HepG2 (cell line): ENCODE results near the gene ADAMTS15. TPM values are rescaled to one million over a fixed set of nuclear protein-coding genes. Genes with fewer than 3 reads are reported as not detected.

Experiments used
- ATAC-seq: fragments of 200-7000 bp; cut with Tn5 transposase; 3 replicates; pipeline ENCODE4 v1.9.1; 2020; ENCODE audit warnings: mild to moderate bottlenecking, moderate library complexity
- BruUV-seq: library from RNA; stranded (reverse); fragments of 400-500 nt; replicated peaks from 2 replicates; lab custom pipeline; 2021; lab: Mats Ljungman, UMichigan
- CTCF ChIA-PET: fragments of 300-600 bp; formaldehyde crosslinking; extraction: SDS; loops from one replicate; lab custom pipeline; 2021; ENCODE audit warnings: low total read pairs, inconsistent platforms, low intra/inter-chr PET ratio; lab: Yijun Ruan, JAX
- POLR2A ChIA-PET: fragments of 350-600 bp; sonication (Branson Sonifier 250); formaldehyde crosslinking; loops from one replicate; lab custom pipeline; 2020; ENCODE audit warnings: antibody characterized with exemption, inconsistent platforms; lab: Yijun Ruan, JAX
- DNase-seq: peaks from one replicate; pipeline ENCODE4 v3.0.0-alpha.2; 2015; ENCODE audit warnings: low spot score
- FAIRE-seq: peaks from 3 replicates; lab custom pipeline; 2011; peaks lifted over from hg19 to GRCh38; lab: Jason Lieb, UNC
- H2AFZ ChIP-seq: one replicate; pipeline ENCODE4 v1.6.1; 2011; ENCODE audit warnings: low read length, inconsistent platforms
- H3K27ac ChIP-seq: fragments of 300-600 bp; 3 replicates; pipeline ENCODE4 v1.8.0; 2011; ENCODE audit warnings: mixed run types, mild to moderate bottlenecking, mixed read lengths, low read length, inconsistent platforms; ENCODE audit not compliant: insufficient read depth; ENCODE audit errors: extremely low read length
- H3K27me3 ChIP-seq, 2 experiments: fragments of 200-600 bp in 1 of 2; 2 replicates in 1 of 2; 3 replicates in 1 of 2; pipeline versions ENCODE4 v1.6.0 to v1.8.0; 2011; ENCODE audit warnings: low read length in 2 of 2, mild to moderate bottlenecking in 2 of 2, moderate library complexity in 2 of 2, inconsistent platforms in 1 of 2; ENCODE audit not compliant: insufficient read depth in 2 of 2, control insufficient read depth in 1 of 2
- H3K36me3 ChIP-seq, 2 experiments: fragments of 200-600 bp in 1 of 2; replicated peaks in 1 of 2; 2 replicates in 1 of 2; 3 replicates in 1 of 2; pipeline versions ENCODE4 v1.5.1 to v1.8.0; 2011; ENCODE audit warnings: low read length in 2 of 2, inconsistent platforms in 1 of 2; ENCODE audit not compliant: insufficient read depth in 2 of 2, control insufficient read depth in 1 of 2
- H3K4me1 ChIP-seq: 2 replicates; pipeline ENCODE4 v1.5.1; 2012; ENCODE audit warnings: low read length, inconsistent platforms; ENCODE audit not compliant: insufficient read depth
- H3K4me2 ChIP-seq: 2 replicates; pipeline ENCODE4 v1.6.0; 2011; ENCODE audit warnings: low read depth, low read length, inconsistent platforms
- H3K4me3 ChIP-seq, 3 experiments: fragments of 200-600 bp in 1 of 3; sonication (generic), shearing (Covaris generic) in 1 of 3; replicated peaks in 1 of 3; 2 replicates each; pipeline ENCODE4 v1.5.1; 2011 to 2016; ENCODE audit warnings: low read length in 3 of 3, inconsistent platforms in 2 of 3, low read depth in 2 of 3, mild to moderate bottlenecking in 2 of 3, control low read depth in 1 of 3, mixed read lengths in 1 of 3; ENCODE audit not compliant: insufficient read depth in 1 of 3
- H3K79me2 ChIP-seq: one replicate; pipeline ENCODE4 v1.6.1; 2011; ENCODE audit warnings: low read length, inconsistent platforms; ENCODE audit not compliant: insufficient read depth
- H3K9ac ChIP-seq: 2 replicates; pipeline ENCODE4 v1.6.0; 2011; ENCODE audit warnings: mild to moderate bottlenecking, low read depth, low read length, inconsistent platforms; ENCODE audit not compliant: insufficient read depth
- H3K9me3 ChIP-seq: 2 replicates; pipeline ENCODE4 v1.5.1; 2012; ENCODE audit warnings: mild to moderate bottlenecking, low read length
- H4K20me1 ChIP-seq: 2 replicates; pipeline ENCODE4 v1.6.0; 2011; ENCODE audit warnings: inconsistent platforms, mild to moderate bottlenecking, low read length, moderate library complexity; ENCODE audit not compliant: insufficient read depth
- ARID3A ChIP-seq: IDR thresholded peaks from 2 replicates; pipeline ENCODE4 v1.6.1; 2012; ENCODE audit warnings: low read depth, low read length, improper control_type of control experiment
- CHD4 ChIP-seq: fragments of 200-600 bp; sonication (generic); IDR thresholded peaks from 2 replicates; pipeline ENCODE4 v1.7.0; 2017; ENCODE audit warnings: mild to moderate bottlenecking, low read length, borderline replicate concordance
- DNMT1 ChIP-seq: sonication (generic); formaldehyde crosslinking; IDR thresholded peaks from 2 replicates; pipeline ENCODE4 v1.5.1; 2020; ENCODE audit warnings: mild to moderate bottlenecking, missing genetic modification reagents
- IKZF4 ChIP-seq: sonication (generic); formaldehyde crosslinking; IDR thresholded peaks from 2 replicates; pipeline ENCODE4 v1.5.1; 2020; ENCODE audit warnings: borderline replicate concordance, mild to moderate bottlenecking, low read depth, missing genetic modification reagents; ENCODE audit errors: not compliant biosample characterization
- MBNL3 ChIP-seq: fragments of 250-450 bp; sonication (Bioruptor Pico); conservative IDR thresholded peaks from 2 replicates; pipeline ENCODE4 v1.8.0; 2022; ENCODE audit warnings: mild to moderate bottlenecking, inconsistent platforms
- SATB2 ChIP-seq: sonication (generic); formaldehyde crosslinking; IDR thresholded peaks from 2 replicates; pipeline ENCODE4 v1.5.0; 2020; ENCODE audit warnings: missing genetic modification reagents
- SCMH1 ChIP-seq: sonication (generic); formaldehyde crosslinking; IDR thresholded peaks from 2 replicates; pipeline ENCODE4 v1.9.0; 2021; ENCODE audit warnings: missing genetic modification reagents, mild to moderate bottlenecking, borderline replicate concordance
- SUZ12 ChIP-seq: fragments of 150-350 bp; IDR thresholded peaks from 2 replicates; pipeline ENCODE4 v1.6.1; 2014; ENCODE audit warnings: low read depth, low read length
- THAP8 ChIP-seq: sonication (generic); formaldehyde crosslinking; IDR thresholded peaks from 2 replicates; pipeline ENCODE4 v1.5.1; 2020; ENCODE audit warnings: missing genetic modification reagents, mild to moderate bottlenecking, borderline replicate concordance
- ZBED4 ChIP-seq: sonication (generic); formaldehyde crosslinking; IDR thresholded peaks from 2 replicates; pipeline ENCODE4 v1.4.0; 2020; ENCODE audit warnings: missing genetic modification reagents, borderline replicate concordance
- ZC3H13 ChIP-seq: sonication (generic); formaldehyde crosslinking; IDR thresholded peaks from 2 replicates; pipeline ENCODE4 v1.8.1; 2023; ENCODE audit warnings: mild to moderate bottlenecking, missing genetic modification reagents, moderate library complexity
- ZNF224 ChIP-seq: sonication (generic); formaldehyde crosslinking; IDR thresholded peaks from 2 replicates; pipeline ENCODE4 v1.5.0; 2020; ENCODE audit warnings: mild to moderate bottlenecking, missing genetic modification reagents
- ZNF501 ChIP-seq: sonication (generic); formaldehyde crosslinking; IDR thresholded peaks from 2 replicates; pipeline ENCODE4 v1.5.1; 2020; ENCODE audit warnings: mild to moderate bottlenecking, moderate library complexity, missing genetic modification reagents
- ZNF788 ChIP-seq: sonication (generic); formaldehyde crosslinking; IDR thresholded peaks from 2 replicates; pipeline ENCODE4 v1.5.0; 2020; ENCODE audit warnings: mild to moderate bottlenecking, missing genetic modification reagents, borderline replicate concordance
- ZSCAN21 ChIP-seq: sonication (generic); formaldehyde crosslinking; IDR thresholded peaks from 2 replicates; pipeline ENCODE4 v1.8.0; 2022; ENCODE audit warnings: mild to moderate bottlenecking, missing genetic modification reagents, moderate library complexity, borderline replicate concordance
- WGBS: methylation state at CpG from one replicate; pipeline ENCODE4 v1.1.6; 2017; ENCODE audit warnings: low lambda C conversion rate; 5-methylcytosine and 5-hydroxymethylcytosine counted together
- in situ Hi-C: cut with HindIII; loops from 2 replicates; pipeline ENCODE4 v1.10.0; 2017; ENCODE audit warnings: low pct_unique_long_range_greater_than_20kb; ENCODE audit not compliant: extremely low pct_ligation_motif_present
- intact Hi-C: fragments of 100-400 bp; cut with micrococcal nuclease; formaldehyde crosslinking; loops from one replicate; pipeline ENCODE4 v1.10.0; 2022; ENCODE audit not compliant: unreplicated experiment
- polyA plus RNA-seq, 8 experiments: library from polyadenylated mRNA; depleted of rRNA in 3 of 8; stranded (reverse) in 7 of 8; unstranded in 1 of 8; fragments of >200 nt; fragmentation: Illumina TruSeq in 4 of 8; extraction: Trizol in 4 of 8; gene quantifications; 2 replicates each; pipeline versions ENCODE4 v1.2.1 to v1.2.3, GENCODE V29; 2011 to 2016; ENCODE audit warnings: low read depth in 4 of 8, missing spikeins in 1 of 8, mixed read lengths in 1 of 8; ENCODE audit not compliant: insufficient read depth in 1 of 8
- total RNA-seq, 5 experiments: library from RNA; depleted of rRNA; stranded (reverse); fragments of >200 nt; fragmentation: Illumina TruSeq; extraction: Trizol; gene quantifications; 2 replicates each; pipeline ENCODE4 v1.2.3, GENCODE V29; 2016; ENCODE audit warnings: low read depth in 1 of 5

Gene ADAMTS15
- total and polyA plus RNA-seq, 2 of the 13 experiments (the other 11 are each of a cell fraction or from before 2014, with no cell fraction given) = 0.01 to 0.02 TPM

GRCh38 chr11:130413405-130414106, 34.9 kb upstream of the ADAMTS15 start:
- Histone ChIP-seq H3K4me2 (no peak overlapping the region), H3K9me3 (no peaks in the 10 kb centered on the region), H4K20me1 (no peaks in the 10 kb centered on the region), H3K79me2 (no peaks in the 10 kb centered on the region), H3K27ac (no peak overlapping the region), H3K36me3 (no peaks in the 10 kb centered on the region), H3K4me3 (no peak overlapping the region), H3K27me3 (peaks cover 9 to 82% of the 10 kb centered on the region in 2 experiments; a peak in 3 of 5 replicates), H3K4me1 (no peaks in the 10 kb centered on the region), H3K9ac (no peak overlapping the region), H2AFZ (no peak overlapping the region)
- CTCF ChIA-PET = no interaction called here
- intact Hi-C loops = no loop called here
- POLR2A ChIA-PET = no interaction called here
- in situ Hi-C loops = no loop called here
- ATAC-seq = no peak
- BruUV-seq = no TSS peak
- 18% methylated on average over 12 of the region's 16 CpGs for WGBS
- DNase-seq = no peak
- FAIRE-seq = no peak
- TF ChIP-seq ZNF501 (CRISPR knock-in tag) (no peak), ZNF224 (CRISPR knock-in tag) (no peak), SATB2 (no peak), IKZF4 (CRISPR knock-in tag) (no peak), DNMT1 (CRISPR knock-in tag) (no peak), SUZ12 (no peak), THAP8 (CRISPR knock-in tag) (no peak), ZBED4 (CRISPR knock-in tag) (no peak), MBNL3 (no peak), ARID3A (no peak), ZC3H13 (CRISPR knock-in tag) (no peak), SCMH1 (no peak), ZNF788 (CRISPR knock-in tag) (no peak), CHD4 (no peak), ZSCAN21 (CRISPR knock-in tag) (no peak)
